ENCODE data around the gene STX17. TPM values are rescaled to one million over a fixed set of nuclear protein-coding genes. Genes with fewer than 3 reads are reported as not detected.

STX17 gene
- total and polyA plus RNA-seq, 2 donors (not counting 3 experiments of a cell fraction or from before 2014, with no cell fraction given): 5.3 to 17.6 TPM

- intact Hi-C loops (cut with micrococcal nuclease): no loop called here
- CTCF ChIA-PET: interaction anchor here (0.9 kb wide), 1 partner anchor 11 kb away, joined by 3 read pairs; no protein-coding TSS in a partner anchor
- H4K20me1 ChIP-seq (replicated peaks; ENCODE audit: control insufficient read depth, extremely low read depth, insufficient read depth, low read length): no peaks in the 10 kb centered on the region
These were observed 32.4 kb upstream of the STX17 start for GRCh38 chr9:99873943-99874584.

More at GRCh38 chr9:99873943-99874584, 32.4 kb upstream of the STX17 start:
- POLR2A ChIA-PET: no interaction called here
- dilution Hi-C loops (cut with MboI; ENCODE audit: extremely low pct_ligation_motif_present, low sequenced_read_pairs): no loop called here
- no peaks in the 10 kb centered on the region for H3K9me3 ChIP-seq (replicated peaks; ENCODE audit: control insufficient read depth, insufficient read depth, low read length)
- no peak overlapping the region for H3K9ac ChIP-seq (replicated peaks; ENCODE audit: extremely low read depth, insufficient read depth, low read length)
- H3K9me1 ChIP-seq (replicated peaks; ENCODE audit: control insufficient read depth, extremely low read depth, insufficient read depth, low read length): no peaks in the 10 kb centered on the region
- H3K36me3 ChIP-seq (ENCODE audit: control insufficient read depth in 2 of 2, extremely low read depth in 1 of 2, insufficient read depth in 2 of 2, low read length in 2 of 2): no peaks in the 10 kb centered on the region
- H3K4me1 ChIP-seq (ENCODE audit: control insufficient read depth, extremely low read depth, insufficient read depth, low read length): no peaks in the 10 kb centered on the region
- H3K4me3 ChIP-seq (replicated peaks in 1 of 3; ENCODE audit: insufficient read depth in 1 of 3, low read depth in 1 of 3, low read length in 3 of 3): no peak overlapping the region
- DNase-seq (ENCODE audit: low read depth, low spot score) (no peak), FAIRE-seq (no peak)
- no peaks in the 10 kb centered on the region for H3K27me3 ChIP-seq (ENCODE audit: control insufficient read depth in 2 of 2, insufficient read depth in 2 of 2, low read length in 2 of 2)
- H3K4me2 ChIP-seq (ENCODE audit: insufficient read depth, low read length): no peak overlapping the region
- no TSS peak for BruUV-seq (replicated peaks)
- no peak overlapping the region for H3K27ac ChIP-seq (ENCODE audit: insufficient read depth, low read depth, low read length)
- TF ChIP-seq GATA2 (IDR thresholded peaks at IDR 0.05; ENCODE audit: insufficient read depth, insufficient read length, low read depth, low read length) (no peak), MAX (IDR thresholded peaks at IDR 0.05; ENCODE audit: insufficient read depth, insufficient read length) (no peak), EZH2 (IDR thresholded peaks at IDR 0.05; ENCODE audit: borderline replicate concordance, low read depth, low read length, severe bottlenecking) (no peak), POLR2A (IDR thresholded peaks at IDR 0.05; ENCODE audit: low read depth, low read length) (no peak), FOS (IDR thresholded peaks at IDR 0.05; ENCODE audit: borderline replicate concordance, insufficient read depth, low read length) (no peak), MYC (IDR thresholded peaks at IDR 0.05; ENCODE audit: low read depth, low read length) (no peak), CTCF (IDR thresholded peaks at IDR 0.05; ENCODE audit: extremely low read depth in 1 of 2, insufficient read depth in 1 of 2, low read depth in 1 of 2, low read length in 2 of 2) (no peak)
- no peak overlapping the region for H2AFZ ChIP-seq (ENCODE audit: low read depth, low read length)
- no peaks in the 10 kb centered on the region for H3K79me2 ChIP-seq (ENCODE audit: control insufficient read depth, insufficient read depth, low read length)
